Endothelial cell of coronary artery (primary cell): ENCODE measurements around the gene ST8SIA3. TPM values are rescaled to one million over a fixed set of nuclear protein-coding genes. Genes with fewer than 3 reads are reported as not detected.

Experiments used
- total RNA-seq: library from RNA; depleted of rRNA; stranded (reverse); fragments of >200 nt; gene quantifications from 2 replicates; pipeline ENCODE4 v1.2.3, GENCODE V29; 2014

Gene ST8SIA3, protein sequence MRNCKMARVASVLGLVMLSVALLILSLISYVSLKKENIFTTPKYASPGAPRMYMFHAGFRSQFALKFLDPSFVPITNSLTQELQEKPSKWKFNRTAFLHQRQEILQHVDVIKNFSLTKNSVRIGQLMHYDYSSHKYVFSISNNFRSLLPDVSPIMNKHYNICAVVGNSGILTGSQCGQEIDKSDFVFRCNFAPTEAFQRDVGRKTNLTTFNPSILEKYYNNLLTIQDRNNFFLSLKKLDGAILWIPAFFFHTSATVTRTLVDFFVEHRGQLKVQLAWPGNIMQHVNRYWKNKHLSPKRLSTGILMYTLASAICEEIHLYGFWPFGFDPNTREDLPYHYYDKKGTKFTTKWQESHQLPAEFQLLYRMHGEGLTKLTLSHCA
- not detected in 2 replicates for total RNA-seq

DNA sequence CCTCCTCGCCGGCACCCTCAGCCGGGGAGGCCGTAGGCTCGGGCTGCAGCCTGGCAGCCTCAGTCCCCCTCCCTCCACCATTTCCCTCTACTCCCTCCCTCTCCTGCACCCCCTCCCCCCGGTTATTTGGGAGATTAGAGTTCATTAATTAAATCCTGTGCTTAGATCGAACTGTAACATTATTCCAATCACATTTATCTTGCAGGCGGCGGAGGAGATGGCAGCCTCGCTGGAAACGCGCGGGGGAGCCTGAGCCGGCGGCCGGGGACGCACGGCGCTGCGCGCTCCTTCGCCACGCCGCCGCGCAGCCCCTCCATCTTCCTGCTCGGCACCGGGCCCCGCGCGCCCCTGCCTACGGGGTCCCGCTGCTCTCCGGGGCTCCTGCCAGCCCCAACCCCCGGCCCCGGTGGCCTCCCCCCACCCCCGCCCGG, at the start of gene ST8SIA3:
ST8SIA3 (plus strand) TSS at position 287 of the 431 bp plus-strand sequence. CDS start 290 bp downstream, outside the sequence.

Other genes with a start within 250 kb of the ST8SIA3 start
- not detected in 2 replicates for gene BOD1L2, start 205.5 kb upstream of the ST8SIA3 start, total RNA-seq
- gene ONECUT2, start 82.8 kb downstream of the ST8SIA3 start, total RNA-seq, result under 0.01 TPM in 2 replicates
- gene FECH, start 234.1 kb downstream of the ST8SIA3 start, total RNA-seq, result 31.4 and 39.8 TPM in 2 replicates